Trophoblast cell (in vitro differentiated cells and primary cell): Measurements from ENCODE around the gene AFF2.

Experiments used
- DNase-seq, 2 donors: peaks; one replicate each; pipeline ENCODE4 v3.0.0-alpha.2; 2016
- H2AFZ ChIP-seq: 2 replicates; pipeline ENCODE4 v1.6.1; 2013; ENCODE audit warnings: low read length, moderate library complexity, mild to moderate bottlenecking; ENCODE audit not compliant: insufficient read depth, poor library complexity
- H2AK5ac ChIP-seq: 2 replicates; pipeline ENCODE4 v1.6.1; 2013; ENCODE audit warnings: mild to moderate bottlenecking, low read length
- H2BK120ac ChIP-seq: 2 replicates; pipeline ENCODE4 v1.6.1; 2013; ENCODE audit warnings: low read length, mild to moderate bottlenecking, moderate library complexity; ENCODE audit not compliant: insufficient read depth, poor library complexity
- H2BK12ac ChIP-seq: 2 replicates; pipeline ENCODE4 v1.6.1; 2013; ENCODE audit warnings: mild to moderate bottlenecking, low read length, moderate library complexity
- H2BK5ac ChIP-seq: 2 replicates; pipeline ENCODE4 v1.6.1; 2013; ENCODE audit warnings: low read length, low read depth, moderate library complexity, mild to moderate bottlenecking; ENCODE audit not compliant: poor library complexity
- H3K14ac ChIP-seq: 2 replicates; pipeline ENCODE4 v1.6.1; 2013; ENCODE audit warnings: mild to moderate bottlenecking, low read length
- H3K18ac ChIP-seq: 2 replicates; pipeline ENCODE4 v1.6.1; 2013; ENCODE audit warnings: mild to moderate bottlenecking, low read length
- H3K23ac ChIP-seq: 2 replicates; pipeline ENCODE4 v1.6.1; 2013; ENCODE audit warnings: low read length
- H3K27ac ChIP-seq: 2 replicates; pipeline ENCODE4 v1.5.1; 2013; ENCODE audit warnings: low read depth, mild to moderate bottlenecking, inconsistent platforms, low read length, moderate library complexity
- H3K27me3 ChIP-seq: 2 replicates; pipeline ENCODE4 v1.6.1; 2013; ENCODE audit warnings: inconsistent platforms, mild to moderate bottlenecking, low read length, moderate library complexity; ENCODE audit not compliant: insufficient read depth
- H3K36me3 ChIP-seq, 2 experiments: 1 replicate in 1 of 2; 2 replicates in 1 of 2; pipeline ENCODE4 v1.6.1; 2013; ENCODE audit warnings: low read length in 2 of 2, mild to moderate bottlenecking in 2 of 2, moderate library complexity in 1 of 2; ENCODE audit not compliant: insufficient read depth in 2 of 2, control insufficient read depth in 1 of 2
- H3K4ac ChIP-seq: 2 replicates; pipeline ENCODE4 v1.6.1; 2013; ENCODE audit warnings: low read depth, mild to moderate bottlenecking, low read length, moderate library complexity
- H3K4me1 ChIP-seq, 2 experiments: 1 replicate in 1 of 2; 2 replicates in 1 of 2; pipeline ENCODE4 v1.6.1; 2013; ENCODE audit warnings: low read length in 2 of 2, mild to moderate bottlenecking in 2 of 2, moderate library complexity in 1 of 2; ENCODE audit not compliant: insufficient read depth in 2 of 2, control insufficient read depth in 1 of 2
- H3K4me2 ChIP-seq: 2 replicates; pipeline ENCODE4 v1.6.1; 2013; ENCODE audit warnings: inconsistent platforms, mild to moderate bottlenecking, low read length, moderate library complexity
- H3K4me3 ChIP-seq: 2 replicates; pipeline ENCODE4 v1.5.1; 2013; ENCODE audit warnings: mild to moderate bottlenecking, low read depth, low read length, inconsistent platforms
- H3K79me1 ChIP-seq: one replicate; pipeline ENCODE4 v1.6.1; 2013; ENCODE audit warnings: low read length
- H3K79me2 ChIP-seq: 2 replicates; pipeline ENCODE4 v1.6.1; 2013; ENCODE audit warnings: low read length, mild to moderate bottlenecking; ENCODE audit not compliant: control insufficient read depth, insufficient read depth, poor library complexity
- H3K9ac ChIP-seq: 2 replicates; pipeline ENCODE4 v1.6.1; 2013; ENCODE audit warnings: mild to moderate bottlenecking, low read length
- H3K9me3 ChIP-seq: 2 replicates; pipeline ENCODE4 v1.6.1; 2013; ENCODE audit warnings: low read depth, mild to moderate bottlenecking, control low read depth, inconsistent platforms, low read length; ENCODE audit not compliant: insufficient read depth
- H4K12ac ChIP-seq: 2 replicates; pipeline ENCODE4 v1.6.1; 2013; ENCODE audit warnings: low read depth, mild to moderate bottlenecking, low read length, moderate library complexity
- H4K8ac ChIP-seq: 2 replicates; pipeline ENCODE4 v1.6.1; 2013; ENCODE audit warnings: low read depth, mild to moderate bottlenecking, low read length, moderate library complexity
- H4K91ac ChIP-seq: one replicate; pipeline ENCODE4 v1.6.1; 2013; ENCODE audit warnings: low read depth, mild to moderate bottlenecking, low read length, moderate library complexity
- WGBS: extraction: QIAGEN DNeasy Blood & Tissue Kit; methylation state at CpG from one replicate; pipeline ENCODE4 v1.1.7; 2013; ENCODE audit warnings: missing lambda C conversion rate; ENCODE audit not compliant: insufficient read length, insufficient coverage; ENCODE audit errors: extremely low coverage; 5-methylcytosine and 5-hydroxymethylcytosine counted together

AFF2 gene

DNA sequence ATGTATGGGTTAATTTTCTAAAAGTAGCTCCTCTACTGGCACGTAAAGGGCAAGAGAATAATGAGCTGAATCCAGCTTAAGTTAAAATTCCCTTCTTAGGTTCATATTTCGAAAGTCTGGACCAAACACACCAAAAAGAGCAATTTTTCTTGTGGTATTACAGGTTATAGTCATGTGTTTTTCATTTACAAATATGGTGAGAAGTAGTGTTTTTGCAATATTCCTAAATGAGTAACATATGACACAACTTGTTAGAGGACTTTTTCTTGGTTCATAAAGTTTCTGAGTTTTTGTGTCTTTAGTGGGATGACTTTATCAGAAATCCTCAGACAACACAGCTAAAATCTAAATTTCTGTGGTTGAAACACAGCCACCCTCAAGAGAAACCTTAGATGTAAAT lies 172.1 kb downstream of the AFF2 start:
- Histone ChIP-seq H3K27ac (no peak overlapping the region), H3K18ac (no peak overlapping the region), H3K4me2 (no peak overlapping the region), H3K14ac (no peak overlapping the region), H4K12ac (no peak overlapping the region), H3K36me3 (peaks cover 0 to 2% of the 10 kb centered on the region in 2 experiments), H3K79me2 (no peaks in the 10 kb centered on the region), H3K9me3 (no peaks in the 10 kb centered on the region), H3K79me1 (no peaks in the 10 kb centered on the region), H2BK5ac (no peak overlapping the region), H3K27me3 (no peaks in the 10 kb centered on the region), H3K23ac (no peak overlapping the region), H3K4me1 (no peaks in the 10 kb centered on the region), H4K8ac (no peak overlapping the region), H3K9ac (no peak overlapping the region), H3K4me3 (no peak overlapping the region), H4K91ac (no peak overlapping the region), H2BK12ac (no peak overlapping the region), H2AK5ac (no peak overlapping the region), H2AFZ (no peak overlapping the region), H2BK120ac (no peak overlapping the region), H3K4ac (no peak overlapping the region)
- DNase-seq = no peak
- WGBS = no CpG with 5 or more reads among the region's 2 CpGs

DNA sequence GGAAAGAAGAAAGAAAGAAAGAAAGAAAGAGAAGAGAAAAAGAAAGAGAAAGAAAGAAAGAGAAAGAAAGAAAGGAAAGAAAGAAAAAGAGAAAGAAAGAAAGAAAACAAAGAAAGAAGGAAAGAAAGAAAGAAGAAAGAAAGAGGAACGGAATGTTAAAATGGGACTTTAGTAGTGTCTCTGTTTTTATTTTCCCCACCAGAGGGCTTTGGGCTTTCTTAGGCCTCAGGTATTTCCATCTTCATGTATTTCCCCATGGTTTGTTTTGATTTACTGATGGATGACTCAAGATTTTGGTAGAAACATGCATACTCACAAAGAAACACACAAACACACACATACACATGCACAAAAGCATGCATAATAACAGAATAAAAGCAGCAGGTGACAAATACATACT lies 181.2 kb downstream of the AFF2 start:
- Histone ChIP-seq H3K27ac (no peak overlapping the region), H2BK5ac (no peak overlapping the region), H2AFZ (no peak overlapping the region), H3K36me3 (no peaks in the 10 kb centered on the region), H3K4me2 (no peak overlapping the region), H3K79me1 (no peaks in the 10 kb centered on the region), H3K9me3 (no peaks in the 10 kb centered on the region), H4K91ac (no peak overlapping the region), H2BK12ac (no peak overlapping the region), H3K4me3 (no peak overlapping the region), H3K4me1 (no peaks in the 10 kb centered on the region), H3K79me2 (no peaks in the 10 kb centered on the region), H3K23ac (no peak overlapping the region), H2BK120ac (no peak overlapping the region), H4K8ac (no peak overlapping the region), H3K18ac (no peak overlapping the region), H4K12ac (no peak overlapping the region), H3K14ac (no peak overlapping the region), H2AK5ac (no peak overlapping the region), H3K4ac (no peak overlapping the region), H3K9ac (no peak overlapping the region), H3K27me3 (no peaks in the 10 kb centered on the region)
- DNase-seq = no peak
- 100% methylated on average over 1 of the region's 1 CpG for WGBS

DNA sequence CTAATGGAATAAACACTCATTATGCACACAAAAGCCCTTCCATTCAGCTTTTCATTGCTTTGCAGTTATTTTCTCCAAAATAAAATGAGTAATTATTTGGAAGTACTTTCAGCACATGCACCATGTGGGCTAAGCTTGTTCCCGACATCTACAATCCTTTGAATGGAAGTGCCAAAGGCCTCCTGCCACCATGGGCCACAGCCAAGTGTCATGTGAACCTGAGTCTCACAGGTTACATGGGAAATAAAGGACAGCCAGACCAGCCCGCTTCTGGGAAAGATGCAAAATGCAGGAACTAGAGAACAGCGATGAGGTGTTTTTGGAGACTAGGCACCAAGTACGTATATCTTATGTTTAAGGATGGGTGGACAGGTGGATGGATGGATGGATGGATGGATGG lies 181.8 kb downstream of the AFF2 start:
- Histone ChIP-seq H3K27me3 (no peaks in the 10 kb centered on the region), H3K23ac (no peak overlapping the region), H3K36me3 (no peaks in the 10 kb centered on the region), H4K8ac (no peak overlapping the region), H2BK120ac (no peak overlapping the region), H3K9me3 (no peaks in the 10 kb centered on the region), H3K4me2 (no peak overlapping the region), H3K4me1 (no peaks in the 10 kb centered on the region), H3K14ac (no peak overlapping the region), H4K91ac (no peak overlapping the region), H2AFZ (no peak overlapping the region), H3K79me2 (no peaks in the 10 kb centered on the region), H2BK5ac (no peak overlapping the region), H3K79me1 (no peaks in the 10 kb centered on the region), H3K27ac (no peak overlapping the region), H3K4ac (no peak overlapping the region), H3K4me3 (no peak overlapping the region), H4K12ac (no peak overlapping the region), H2BK12ac (no peak overlapping the region), H3K18ac (no peak overlapping the region), H2AK5ac (no peak overlapping the region), H3K9ac (no peak overlapping the region)
- no CpG with 5 or more reads among the region's 4 CpGs for WGBS
- DNase-seq = no peak

DNA sequence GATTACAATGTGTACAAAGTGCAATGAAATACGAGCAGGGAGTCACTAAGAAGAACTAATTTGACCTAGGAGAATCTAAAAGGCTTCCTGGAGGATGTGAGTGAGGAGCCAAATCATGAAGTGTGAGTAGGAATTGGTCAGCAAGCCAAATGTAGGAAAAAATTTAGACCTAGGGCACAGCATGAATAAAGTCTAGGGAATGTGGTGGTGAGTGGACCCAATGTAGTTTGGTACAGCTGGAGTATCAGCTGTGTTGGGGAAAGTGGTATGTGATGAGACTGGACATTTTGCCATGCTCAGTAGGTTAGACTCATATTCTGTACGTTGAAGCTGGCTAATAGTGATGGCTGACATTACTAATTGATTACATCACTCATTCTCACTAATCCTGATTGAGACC lies 191.0 kb downstream of the AFF2 start:
- H3K4ac ChIP-seq = no peak overlapping the region
- H3K79me2 ChIP-seq = no peaks in the 10 kb centered on the region
- no peaks in the 10 kb centered on the region for H3K9me3 ChIP-seq
- H2BK5ac ChIP-seq = no peak overlapping the region
- no peak for DNase-seq
- H3K27me3 ChIP-seq = no peaks in the 10 kb centered on the region
- no peak overlapping the region for H2AK5ac ChIP-seq
- H3K4me2 ChIP-seq = no peak overlapping the region
- H3K79me1 ChIP-seq = no peaks in the 10 kb centered on the region
- no peaks in the 10 kb centered on the region for H3K36me3 ChIP-seq
- no peak overlapping the region for H2BK120ac ChIP-seq
- no peak overlapping the region for H3K23ac ChIP-seq
- no peak overlapping the region for H4K12ac ChIP-seq
- H3K9ac ChIP-seq = no peak overlapping the region
- H4K91ac ChIP-seq = no peak overlapping the region
- H3K18ac ChIP-seq = no peak overlapping the region
- no peak overlapping the region for H3K4me3 ChIP-seq
- H4K8ac ChIP-seq = no peak overlapping the region
- no peak overlapping the region for H2AFZ ChIP-seq
- no peak overlapping the region for H2BK12ac ChIP-seq
- H3K14ac ChIP-seq = no peak overlapping the region
- H3K27ac ChIP-seq = no peak overlapping the region
- WGBS = no CpG with 5 or more reads among the region's 2 CpGs
- no peaks in the 10 kb centered on the region for H3K4me1 ChIP-seq
